Peyer's patch (tissue), 4 donors: ENCODE results near the gene OSR1.

Source experiments
- CTCF ChIP-seq, 6 experiments: fragments of 450-650 bp in 4 of 6; fragments of 200-600 bp in 2 of 6; sonication (generic) in 1 of 6; IDR thresholded peaks; one replicate each; pipeline ENCODE4 v1.5.1; 2017 to 2019; ENCODE audit warnings: antibody characterized with exemption in 6 of 6, mild to moderate bottlenecking in 3 of 6, moderate library complexity in 1 of 6
- POLR2A ChIP-seq, 2 donors: fragments of 450-650 bp; IDR thresholded peaks; one replicate each; pipeline ENCODE4 v1.5.1; 2017; ENCODE audit warnings: antibody characterized with exemption in 2 of 2, mild to moderate bottlenecking in 2 of 2, moderate library complexity in 2 of 2

- no peak for TF ChIP-seq POLR2A (IDR thresholded peaks at IDR 0.05)
- TF ChIP-seq CTCF (IDR thresholded peaks at IDR 0.05), result no peak
Measured at GRCh38 chr2:19355014-19355405, 3.4 kb downstream of the OSR1 start.
